DMS153 treated with DMSO at 0.1 percent for 48 hours (cell line): ENCODE measurements around the gene OSBPL2.

Source experiments
- DNase-seq: peaks from one replicate; lab custom pipeline; 2025; ENCODE audit not compliant: unreplicated experiment; lab: John Stamatoyannopoulos, UW

The OSBPL2 gene

GRCh38 chr20:62308102-62308822 is 69.9 kb downstream of the OSBPL2 start:
- no peak for DNase-seq

- DNase-seq = no peak
Measured at GRCh38 chr20:62309198-62309944, 71.0 kb downstream of the OSBPL2 start.

- no peak for DNase-seq
Measured at GRCh38 chr20:62309947-62310756, 71.8 kb downstream of the OSBPL2 start.

- no peak for DNase-seq
Measured at GRCh38 chr20:62310757-62311121, 72.4 kb downstream of the OSBPL2 start.

GRCh38 chr20:62311150-62311549 is 72.8 kb downstream of the OSBPL2 start:
- no peak for DNase-seq

GRCh38 chr20:62311832-62312661 is 73.7 kb downstream of the OSBPL2 start:
- DNase-seq = no peak

- DNase-seq = no peak
Measured at GRCh38 chr20:62312662-62312977, 74.3 kb downstream of the OSBPL2 start.

- DNase-seq = no peak
Measured at GRCh38 chr20:62313021-62313420, 74.7 kb downstream of the OSBPL2 start.

GRCh38 chr20:62313460-62314338 is 75.4 kb downstream of the OSBPL2 start:
- no peak for DNase-seq

GRCh38 chr20:62314339-62314638 is 76.0 kb downstream of the OSBPL2 start:
- no peak for DNase-seq

- no peak for DNase-seq
Measured at GRCh38 chr20:62314711-62315302, 76.5 kb downstream of the OSBPL2 start.

GRCh38 chr20:62315773-62316172 is 77.5 kb downstream of the OSBPL2 start:
- no peak for DNase-seq

- no peak for DNase-seq
Measured at GRCh38 chr20:62316331-62317166, 78.2 kb downstream of the OSBPL2 start.

- DNase-seq = no peak
Measured at GRCh38 chr20:62317167-62317655, 78.9 kb downstream of the OSBPL2 start.

- DNase-seq = no peak
Measured at GRCh38 chr20:62318400-62319345, 80.4 kb downstream of the OSBPL2 start.

GRCh38 chr20:62319346-62319909 is 81.1 kb downstream of the OSBPL2 start:
- no peak for DNase-seq

- no peak for DNase-seq
Measured at GRCh38 chr20:62320581-62321354, 82.4 kb downstream of the OSBPL2 start.
